OCI-LY3 (cell line): Measurements from ENCODE around the gene ERBB4.

Experiments used
- EZH2phosphoT487 ChIP-seq: fragments of 200-600 bp; shearing (Covaris generic); IDR thresholded peaks from 2 replicates; pipeline ENCODE4 v1.6.1; 2018; ENCODE audit warnings: antibody characterized with exemption, mixed run types, low read depth
- TF ChIP-seq, protein P1 (sequence below): fragments of 200-600, 300-600 bp; sonication (generic); IDR thresholded peaks from 2 replicates; pipeline ENCODE4 v1.5.1; 2014; ENCODE audit warnings: antibody characterized with exemption, low read length, low read depth

GRCh38 chr2:212537726-212538304, 787 bp downstream of the ERBB4 start:
- no peak for TF ChIP-seq EZH2phosphoT487
- TF ChIP-seq, protein P1, sequence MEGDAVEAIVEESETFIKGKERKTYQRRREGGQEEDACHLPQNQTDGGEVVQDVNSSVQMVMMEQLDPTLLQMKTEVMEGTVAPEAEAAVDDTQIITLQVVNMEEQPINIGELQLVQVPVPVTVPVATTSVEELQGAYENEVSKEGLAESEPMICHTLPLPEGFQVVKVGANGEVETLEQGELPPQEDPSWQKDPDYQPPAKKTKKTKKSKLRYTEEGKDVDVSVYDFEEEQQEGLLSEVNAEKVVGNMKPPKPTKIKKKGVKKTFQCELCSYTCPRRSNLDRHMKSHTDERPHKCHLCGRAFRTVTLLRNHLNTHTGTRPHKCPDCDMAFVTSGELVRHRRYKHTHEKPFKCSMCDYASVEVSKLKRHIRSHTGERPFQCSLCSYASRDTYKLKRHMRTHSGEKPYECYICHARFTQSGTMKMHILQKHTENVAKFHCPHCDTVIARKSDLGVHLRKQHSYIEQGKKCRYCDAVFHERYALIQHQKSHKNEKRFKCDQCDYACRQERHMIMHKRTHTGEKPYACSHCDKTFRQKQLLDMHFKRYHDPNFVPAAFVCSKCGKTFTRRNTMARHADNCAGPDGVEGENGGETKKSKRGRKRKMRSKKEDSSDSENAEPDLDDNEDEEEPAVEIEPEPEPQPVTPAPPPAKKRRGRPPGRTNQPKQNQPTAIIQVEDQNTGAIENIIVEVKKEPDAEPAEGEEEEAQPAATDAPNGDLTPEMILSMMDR, result no peak
